Endothelial cell of umbilical vein (primary cell): ENCODE data around the gene RAB25. TPM values are rescaled to one million over a fixed set of nuclear protein-coding genes. Genes with fewer than 3 reads are reported as not detected.

ENCODE experiments used
- BruUV-seq: library from RNA; stranded (reverse); fragments of 400-500 nt; replicated peaks from 2 replicates; lab custom pipeline; 2021; lab: Mats Ljungman, UMichigan
- CTCF ChIA-PET: fragments of 300-600, 350-600 bp; sonication (Branson Sonifier 250); formaldehyde crosslinking; loops from one replicate; lab custom pipeline; 2021; ENCODE audit warnings: antibody characterized with exemption, inconsistent platforms; lab: Charles Lee
- POLR2A ChIA-PET: fragments of 300-600, 350-600 bp; sonication (Branson Sonifier 250); formaldehyde crosslinking; loops from one replicate; lab custom pipeline; 2021; ENCODE audit warnings: antibody characterized with exemption, inconsistent platforms; lab: Charles Lee
- DNase-seq: peaks from one replicate; pipeline ENCODE4 v3.0.0-alpha.2; 2011; ENCODE audit warnings: low read depth, low spot score
- FAIRE-seq: peaks from 2 replicates; lab custom pipeline; 2011; peaks lifted over from hg19 to GRCh38; lab: Jason Lieb, UNC
- H2AFZ ChIP-seq: 2 replicates; pipeline ENCODE4 v1.6.0; 2012; ENCODE audit warnings: low read depth, low read length, control low read depth, inconsistent platforms
- H3K27ac ChIP-seq: 2 replicates; pipeline ENCODE4 v1.5.1; 2011; ENCODE audit warnings: low read depth, mild to moderate bottlenecking, control low read depth, low read length, moderate library complexity; ENCODE audit not compliant: insufficient read depth
- H3K27me3 ChIP-seq, 2 experiments: 2 replicates each; pipeline versions ENCODE4 v1.6.0 to v1.6.1; 2011; ENCODE audit warnings: low read length in 2 of 2, mixed read lengths in 1 of 2; ENCODE audit not compliant: control insufficient read depth in 2 of 2, insufficient read depth in 2 of 2
- H3K36me3 ChIP-seq, 2 experiments: 2 replicates in 1 of 2; 3 replicates in 1 of 2; pipeline ENCODE4 v1.5.1; 2011; ENCODE audit warnings: low read length in 2 of 2, mild to moderate bottlenecking in 1 of 2, moderate library complexity in 1 of 2; ENCODE audit not compliant: control insufficient read depth in 2 of 2, insufficient read depth in 2 of 2; ENCODE audit errors: extremely low read depth in 1 of 2
- H3K4me1 ChIP-seq: 3 replicates; pipeline ENCODE4 v1.5.1; 2011; ENCODE audit warnings: mild to moderate bottlenecking, low read length; ENCODE audit not compliant: control insufficient read depth, insufficient read depth; ENCODE audit errors: extremely low read depth
- H3K4me2 ChIP-seq: 2 replicates; pipeline ENCODE4 v1.6.1; 2011; ENCODE audit warnings: low read length, control low read depth, mixed read lengths; ENCODE audit not compliant: insufficient read depth
- H3K4me3 ChIP-seq, 3 experiments: fragments of 200-600 bp in 1 of 3; sonication (generic), shearing (Covaris generic) in 1 of 3; replicated peaks in 1 of 3; 2 replicates each; pipeline ENCODE4 v1.5.1; 2011 to 2016; ENCODE audit warnings: control low read depth in 3 of 3, low read length in 3 of 3, mild to moderate bottlenecking in 2 of 3, inconsistent platforms in 1 of 3, low read depth in 1 of 3, moderate library complexity in 1 of 3; ENCODE audit not compliant: insufficient read depth in 1 of 3
- H3K79me2 ChIP-seq: 2 replicates; pipeline ENCODE4 v1.6.0; 2012; ENCODE audit warnings: low read length, inconsistent platforms; ENCODE audit not compliant: control insufficient read depth, insufficient read depth
- H3K9ac ChIP-seq: replicated peaks from 2 replicates; pipeline ENCODE3; 2011; ENCODE audit warnings: low read length, control low read depth; ENCODE audit not compliant: insufficient read depth; ENCODE audit errors: extremely low read depth
- H3K9me1 ChIP-seq: replicated peaks from 3 replicates; pipeline ENCODE4 v1.6.0; 2011; ENCODE audit warnings: mild to moderate bottlenecking, low read length; ENCODE audit not compliant: control insufficient read depth, insufficient read depth; ENCODE audit errors: extremely low read depth
- H3K9me3 ChIP-seq: replicated peaks from 2 replicates; pipeline ENCODE4 v1.5.1; 2012; ENCODE audit warnings: low read length, inconsistent platforms; ENCODE audit not compliant: control insufficient read depth, insufficient read depth
- H4K20me1 ChIP-seq: replicated peaks from 2 replicates; pipeline ENCODE3; 2011; ENCODE audit warnings: mild to moderate bottlenecking, low read length; ENCODE audit not compliant: control insufficient read depth, insufficient read depth; ENCODE audit errors: extremely low read depth
- FOS ChIP-seq: IDR thresholded peaks from 2 replicates; pipeline ENCODE4 v1.6.1; 2011; ENCODE audit warnings: mild to moderate bottlenecking, low read length, moderate library complexity, borderline replicate concordance; ENCODE audit not compliant: insufficient read depth
- MYC ChIP-seq: IDR thresholded peaks from one replicate; pipeline ENCODE4 v1.6.1; 2011; ENCODE audit warnings: mild to moderate bottlenecking, low read depth, low read length
- POLR2AphosphoS5 ChIP-seq: IDR thresholded peaks from 2 replicates; pipeline ENCODE4 v1.6.1; 2012; ENCODE audit warnings: low read depth, mild to moderate bottlenecking, control low read depth, low read length, moderate library complexity; ENCODE audit not compliant: insufficient read depth
- dilution Hi-C: fragments of 300-500 bp; cut with MboI; formaldehyde crosslinking; loops from one replicate; pipeline ENCODE4 v1.15.0; 2019; ENCODE audit warnings: low sequenced_read_pairs; ENCODE audit not compliant: extremely low pct_ligation_motif_present
- intact Hi-C: fragments of 100-400 bp; cut with micrococcal nuclease; formaldehyde crosslinking; loops from one replicate; pipeline ENCODE4 v1.10.0; 2022
- polyA plus RNA-seq, 4 experiments: library from polyadenylated mRNA; depleted of rRNA in 3 of 4; stranded (reverse) in 3 of 4; unstranded in 1 of 4; fragments of >200 nt; gene quantifications; 2 replicates each; pipeline versions ENCODE4 v1.2.1 to v1.2.3, GENCODE V29; 2011 to 2012; ENCODE audit warnings: missing spikeins in 1 of 4
- total RNA-seq: library from RNA; stranded (reverse); gene quantifications from 2 replicates; pipeline ENCODE4 v1.2.3, GENCODE V29; 2021
- TF ChIP-seq, protein P1 (sequence below): IDR thresholded peaks from 2 replicates; pipeline ENCODE4 v1.6.1; 2011; ENCODE audit not compliant: insufficient read depth, insufficient read length
- TF ChIP-seq, protein P2 (sequence below), 2 donors: IDR thresholded peaks; 1 replicate in 1 of 2; 2 replicates in 1 of 2; pipeline ENCODE4 v1.5.1; 2011; ENCODE audit warnings: low read length in 2 of 2, mild to moderate bottlenecking in 2 of 2, moderate library complexity in 2 of 2, control low read depth in 1 of 2, inconsistent platforms in 1 of 2, low read depth in 1 of 2; ENCODE audit not compliant: insufficient read depth in 1 of 2; ENCODE audit errors: extremely low read depth in 1 of 2

The RAB25 gene
- total and polyA plus RNA-seq, 2 donors (not counting 3 experiments of a cell fraction or from before 2014, with no cell fraction given) = not detected

DNA sequence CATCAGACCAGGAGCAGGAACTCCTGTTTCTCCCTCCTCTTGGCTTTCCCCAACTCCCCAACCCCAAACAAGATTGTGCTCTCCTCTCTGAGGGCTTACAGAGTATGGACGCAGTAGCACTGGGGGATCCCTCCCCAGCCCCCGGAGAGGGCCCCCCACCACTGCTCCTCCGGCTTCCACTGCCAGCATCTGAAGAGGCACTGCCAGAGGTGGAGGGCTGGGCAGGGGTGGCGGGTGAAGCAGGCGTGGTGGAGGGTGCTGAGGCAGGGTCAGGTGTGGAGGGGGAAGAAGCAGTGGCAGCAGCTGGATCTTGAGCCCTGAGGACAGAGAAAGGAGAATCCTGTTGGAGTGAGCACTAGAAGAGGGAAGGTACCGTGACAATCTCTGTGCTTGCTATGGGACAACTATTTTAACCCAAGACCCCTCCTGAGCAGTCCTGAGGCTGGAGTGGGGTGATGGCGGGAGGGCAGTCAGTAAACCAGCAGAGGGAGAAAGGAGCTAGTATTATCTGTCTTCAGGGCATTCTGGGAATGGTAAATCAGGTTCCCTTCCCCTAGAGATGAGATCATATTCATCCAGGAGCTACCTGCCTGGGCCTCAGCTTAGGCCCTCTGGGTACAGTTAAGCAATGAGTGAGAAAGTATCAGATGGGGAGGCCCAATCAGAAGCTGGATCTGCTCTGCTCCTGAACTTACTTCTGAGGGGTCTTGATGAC lies 9.8 kb upstream of the RAB25 start:
- Histone ChIP-seq H3K4me2 (no peak overlapping the region), H3K27ac (no peak overlapping the region), H3K9me1 (no peaks in the 10 kb centered on the region), H3K9me3 (no peaks in the 10 kb centered on the region), H3K79me2 (peaks cover 19% of the 10 kb centered on the region), H4K20me1 (no peaks in the 10 kb centered on the region), H3K4me3 (no peak overlapping the region), H3K27me3 (no peaks in the 10 kb centered on the region), H3K4me1 (peaks cover 23% of the 10 kb centered on the region), H3K9ac (no peak overlapping the region), H3K36me3 (peaks cover 0 to 6% of the 10 kb centered on the region in 2 experiments), H2AFZ (no peak overlapping the region)
- TF ChIP-seq FOS (no peak), MYC (no peak)
- intact Hi-C loops = no loop called here
- BruUV-seq = no TSS peak
- DNase-seq (no peak), FAIRE-seq (no peak)
- ChIA-PET CTCF (interaction anchor here (0.6 to 1.8 kb wide), 6 partner anchors 12 to 297 kb away, joined by 3 to 9 read pairs (median 5); no protein-coding TSS in a partner anchor), POLR2A (no interaction called here)
- dilution Hi-C loops = no loop called here

DNA sequence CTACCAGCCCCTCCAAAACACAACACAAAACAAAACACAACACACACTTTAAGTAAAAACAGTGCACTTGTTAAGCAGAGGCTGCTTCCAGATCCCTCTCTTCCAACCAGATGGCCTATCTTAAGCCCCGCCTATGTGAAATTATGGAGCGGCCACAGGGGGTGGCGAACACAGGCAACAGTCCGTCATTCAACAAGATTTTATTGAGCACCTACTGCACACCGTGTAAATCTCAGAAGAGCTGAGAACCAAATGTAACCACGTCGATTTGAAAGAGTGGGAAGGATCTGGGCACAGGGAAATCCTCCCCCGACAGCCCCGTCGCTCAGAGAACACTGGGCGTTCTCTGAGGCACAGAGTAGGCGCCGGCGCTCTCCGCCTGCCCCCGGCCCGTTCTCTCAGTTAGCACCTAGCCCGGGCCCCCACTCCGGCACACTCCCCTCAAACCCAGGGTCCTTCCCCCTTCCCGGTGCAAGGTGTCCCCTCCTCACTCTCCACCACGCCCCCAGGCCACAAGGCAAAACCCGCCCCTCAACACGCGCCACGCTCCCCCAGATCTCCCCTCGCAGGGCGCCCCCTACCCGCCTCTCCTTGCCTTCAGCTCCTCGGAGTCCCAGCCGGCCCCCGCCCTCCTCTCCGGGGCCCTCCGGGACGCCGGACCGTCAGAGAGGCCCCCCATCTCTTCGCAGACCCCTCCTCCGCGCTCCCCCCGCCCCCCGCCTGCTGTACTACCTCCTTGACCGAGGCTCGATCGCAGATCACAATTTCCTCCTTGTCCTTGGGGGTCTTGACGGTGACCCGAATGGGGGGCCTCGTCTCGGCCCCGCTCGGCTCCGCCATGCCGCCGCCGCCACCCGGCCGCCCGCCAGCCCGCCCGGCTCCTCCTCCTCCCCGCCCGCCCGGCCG lies 7.8 kb upstream of the RAB25 start:
- ChIA-PET POLR2A (no interaction called here), CTCF (interaction anchor here (0.8 to 1.8 kb wide), 13 partner anchors 8 to 141 kb away, joined by 3 to 9 read pairs (median 4); partner anchors contain the start of genes MEX3A and SLC25A44)
- DNase-seq (peak; percentile 76), FAIRE-seq (peak; percentile 77)
- Histone ChIP-seq H4K20me1 (no peaks in the 10 kb centered on the region), H2AFZ (peak overlapping the region; percentile 83), H3K27ac (peak overlapping the region; percentile 7), H3K27me3 (no peaks in the 10 kb centered on the region), H3K4me3 (peak overlapping the region; percentile 74 to 90 (median 78)), H3K4me1 (peaks cover 23% of the 10 kb centered on the region), H3K9me3 (no peaks in the 10 kb centered on the region), H3K4me2 (peak overlapping the region; percentile 77), H3K9me1 (no peaks in the 10 kb centered on the region), H3K79me2 (peaks cover 19% of the 10 kb centered on the region), H3K36me3 (peaks cover 0 to 6% of the 10 kb centered on the region in 2 experiments), H3K9ac (peak overlapping the region; percentile 56)
- no TSS peak for BruUV-seq
- intact Hi-C loops (loop anchor here (1.0 kb wide), 1 partner anchor 113 kb away; no protein-coding TSS in a partner anchor), dilution Hi-C loops (no loop called here)
- TF ChIP-seq, protein P1, sequence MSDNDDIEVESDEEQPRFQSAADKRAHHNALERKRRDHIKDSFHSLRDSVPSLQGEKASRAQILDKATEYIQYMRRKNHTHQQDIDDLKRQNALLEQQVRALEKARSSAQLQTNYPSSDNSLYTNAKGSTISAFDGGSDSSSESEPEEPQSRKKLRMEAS = no peak
- no peak for TF ChIP-seq MYC
- TF ChIP-seq, protein P2, sequence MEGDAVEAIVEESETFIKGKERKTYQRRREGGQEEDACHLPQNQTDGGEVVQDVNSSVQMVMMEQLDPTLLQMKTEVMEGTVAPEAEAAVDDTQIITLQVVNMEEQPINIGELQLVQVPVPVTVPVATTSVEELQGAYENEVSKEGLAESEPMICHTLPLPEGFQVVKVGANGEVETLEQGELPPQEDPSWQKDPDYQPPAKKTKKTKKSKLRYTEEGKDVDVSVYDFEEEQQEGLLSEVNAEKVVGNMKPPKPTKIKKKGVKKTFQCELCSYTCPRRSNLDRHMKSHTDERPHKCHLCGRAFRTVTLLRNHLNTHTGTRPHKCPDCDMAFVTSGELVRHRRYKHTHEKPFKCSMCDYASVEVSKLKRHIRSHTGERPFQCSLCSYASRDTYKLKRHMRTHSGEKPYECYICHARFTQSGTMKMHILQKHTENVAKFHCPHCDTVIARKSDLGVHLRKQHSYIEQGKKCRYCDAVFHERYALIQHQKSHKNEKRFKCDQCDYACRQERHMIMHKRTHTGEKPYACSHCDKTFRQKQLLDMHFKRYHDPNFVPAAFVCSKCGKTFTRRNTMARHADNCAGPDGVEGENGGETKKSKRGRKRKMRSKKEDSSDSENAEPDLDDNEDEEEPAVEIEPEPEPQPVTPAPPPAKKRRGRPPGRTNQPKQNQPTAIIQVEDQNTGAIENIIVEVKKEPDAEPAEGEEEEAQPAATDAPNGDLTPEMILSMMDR (IDR thresholded peaks at IDR 0.05; ENCODE audit: extremely low read depth in 1 of 2, insufficient read depth in 1 of 2, low read depth in 1 of 2, low read length in 2 of 2) = peak; percentile 19 to 63
- peak; percentile 40 for TF ChIP-seq POLR2AphosphoS5
